Neural cell (in vitro differentiated cells): Measurements from ENCODE around the gene DUSP22. TPM values are rescaled to one million over a fixed set of nuclear protein-coding genes. Genes with fewer than 3 reads are reported as not detected.

Experiments used
- H2AFZ ChIP-seq: fragments of 200-600, 300-800 bp; sonication (generic), shearing (Covaris generic); 2 replicates; pipeline ENCODE4 v1.6.0; 2014; ENCODE audit warnings: low read depth, mild to moderate bottlenecking, antibody characterized with exemption, low read length, moderate library complexity
- H3F3A ChIP-seq: fragments of 200-600 bp; shearing (Covaris generic); 2 replicates; pipeline ENCODE4 v1.6.1; 2016; ENCODE audit warnings: mild to moderate bottlenecking, moderate library complexity, mixed read lengths, antibody characterized with exemption, low read length; ENCODE audit not compliant: insufficient read depth, poor library complexity, severe bottlenecking
- H3K27ac ChIP-seq: fragments of 200-600, 300-800 bp; sonication (generic), shearing (Covaris generic); 2 replicates; pipeline ENCODE4 v1.5.1; 2014; ENCODE audit warnings: mild to moderate bottlenecking, low read length, moderate library complexity
- H3K27me3 ChIP-seq: fragments of 300-800, 200-600 bp; sonication (generic), shearing (Covaris generic); 2 replicates; pipeline ENCODE4 v1.6.0; 2014; ENCODE audit warnings: mild to moderate bottlenecking, low read depth, low read length, moderate library complexity; ENCODE audit not compliant: insufficient read depth
- H3K36me3 ChIP-seq: fragments of 300-800, 200-600 bp; sonication (generic), shearing (Covaris generic); 2 replicates; pipeline ENCODE4 v1.5.1; 2014; ENCODE audit warnings: mild to moderate bottlenecking, antibody characterized with exemption, low read length, moderate library complexity; ENCODE audit not compliant: insufficient read depth
- H3K4me2 ChIP-seq: fragments of 300-800, 200-600 bp; sonication (generic), shearing (Covaris generic); 2 replicates; pipeline ENCODE4 v1.6.0; 2014; ENCODE audit warnings: mild to moderate bottlenecking, low read length
- H3K4me3 ChIP-seq: fragments of 300-800, 200-600 bp; sonication (generic), shearing (Covaris generic); 2 replicates; pipeline ENCODE4 v1.5.1; 2014; ENCODE audit warnings: mild to moderate bottlenecking, low read length, moderate library complexity
- H3K79me2 ChIP-seq: fragments of 200-600 bp; shearing (Covaris generic); replicated peaks from 2 replicates; pipeline ENCODE4 v1.6.0; 2014; ENCODE audit warnings: mild to moderate bottlenecking, low read length, moderate library complexity; ENCODE audit not compliant: insufficient read depth
- H3K9ac ChIP-seq: fragments of 300-800, 200-600 bp; sonication (generic), shearing (Covaris generic); 2 replicates; pipeline ENCODE4 v1.6.1; 2016; ENCODE audit warnings: mild to moderate bottlenecking, low read length, mixed read lengths
- H3K9me2 ChIP-seq: fragments of 200-600 bp; shearing (Covaris generic); 2 replicates; pipeline ENCODE4 v1.6.1; 2016; ENCODE audit warnings: mild to moderate bottlenecking, low read length, mixed read lengths; ENCODE audit not compliant: insufficient read depth
- H3K9me3 ChIP-seq: fragments of 200-600, 300-800 bp; sonication (generic), shearing (Covaris generic); 2 replicates; pipeline ENCODE4 v1.6.1; 2016; ENCODE audit warnings: mild to moderate bottlenecking, mixed run types, low read length, moderate library complexity, mixed read lengths
- H4K20me1 ChIP-seq: fragments of 200-600 bp; shearing (Covaris generic); 2 replicates; pipeline ENCODE4 v1.6.1; 2016; ENCODE audit warnings: mild to moderate bottlenecking, mixed run types; ENCODE audit not compliant: insufficient read depth
- EP300 ChIP-seq: fragments of 450-650 bp; conservative IDR thresholded peaks from 2 replicates; pipeline ENCODE4 v1.6.1; 2014; ENCODE audit warnings: antibody characterized with exemption, mild to moderate bottlenecking, moderate library complexity; ENCODE audit not compliant: poor library complexity, severe bottlenecking
- EZH2 ChIP-seq: fragments of 200-600, 300-800 bp; shearing (Covaris generic), sonication (generic); IDR thresholded peaks from 2 replicates; pipeline ENCODE4 v1.6.1; 2014; ENCODE audit warnings: antibody characterized with exemption, low read length, borderline replicate concordance, mild to moderate bottlenecking; ENCODE audit not compliant: insufficient read depth, poor library complexity, severe bottlenecking
- MXI1 ChIP-seq: fragments of 450-650 bp; conservative IDR thresholded peaks from 2 replicates; pipeline ENCODE4 v1.6.1; 2014; ENCODE audit warnings: antibody characterized with exemption, mild to moderate bottlenecking; ENCODE audit not compliant: poor library complexity, severe bottlenecking
- POLR2AphosphoS5 ChIP-seq: IDR thresholded peaks from 2 replicates; pipeline ENCODE4 v1.6.1; 2012
- RAD21 ChIP-seq: fragments of 450-650 bp; conservative IDR thresholded peaks from 2 replicates; pipeline ENCODE4 v1.6.1; 2014; ENCODE audit warnings: antibody characterized with exemption, mild to moderate bottlenecking, moderate library complexity
- REST ChIP-seq: IDR thresholded peaks from 2 replicates; pipeline ENCODE4 v1.6.1; 2012; ENCODE audit warnings: borderline replicate concordance
- SMC3 ChIP-seq: fragments of 450-650 bp; conservative IDR thresholded peaks from 2 replicates; pipeline ENCODE4 v1.6.1; 2014; ENCODE audit warnings: antibody characterized with exemption, mild to moderate bottlenecking, moderate library complexity; ENCODE audit not compliant: poor library complexity
- TAF1 ChIP-seq: IDR thresholded peaks from 2 replicates; pipeline ENCODE4 v1.6.1; 2012; ENCODE audit warnings: low read depth
- polyA plus RNA-seq: library from polyadenylated mRNA; depleted of rRNA; stranded (reverse); fragments of >200 nt; gene quantifications from 2 replicates; pipeline ENCODE4 v1.2.3, GENCODE V29; 2014
- TF ChIP-seq, protein P1 (sequence below): fragments of 450-650 bp; IDR thresholded peaks from 2 replicates; pipeline ENCODE4 v1.5.1; 2014; ENCODE audit warnings: antibody characterized with exemption, mild to moderate bottlenecking, moderate library complexity; ENCODE audit not compliant: poor library complexity, severe bottlenecking

The DUSP22 gene
- polyA plus RNA-seq, 1 donor from 2014 or later, result 24.9 TPM

DNA sequence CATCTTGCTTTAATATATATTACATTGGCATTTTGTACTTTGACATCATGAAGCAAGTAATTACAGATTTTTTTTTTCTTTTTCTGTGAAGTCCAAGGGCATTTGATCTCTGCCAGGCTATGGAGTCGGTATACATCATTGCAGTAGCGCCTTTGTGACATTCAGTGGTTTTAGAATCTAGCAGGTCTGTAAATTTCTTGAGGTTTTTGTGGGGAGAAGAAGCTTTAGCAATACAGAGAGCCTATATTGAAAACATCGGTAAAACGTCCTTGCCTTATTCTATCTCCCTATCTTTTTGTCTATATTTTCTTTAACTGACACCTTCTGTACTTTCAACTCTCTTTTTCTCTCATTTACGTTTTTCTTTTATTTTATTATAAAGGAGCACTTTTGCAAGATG, 47.2 kb downstream of the DUSP22 start:
- Histone ChIP-seq H3K4me3 (no peak overlapping the region), H3K27ac (no peak overlapping the region), H3K9me2 (no peaks in the 10 kb centered on the region), H2AFZ (no peak overlapping the region), H3K9ac (no peak overlapping the region), H4K20me1 (no peaks in the 10 kb centered on the region), H3K79me2 (no peaks in the 10 kb centered on the region), H3K9me3 (no peaks in the 10 kb centered on the region), H3K36me3 (no peaks in the 10 kb centered on the region), H3K4me2 (no peak overlapping the region), H3F3A (no peaks in the 10 kb centered on the region), H3K27me3 (no peaks in the 10 kb centered on the region)
- TF ChIP-seq, protein P1, sequence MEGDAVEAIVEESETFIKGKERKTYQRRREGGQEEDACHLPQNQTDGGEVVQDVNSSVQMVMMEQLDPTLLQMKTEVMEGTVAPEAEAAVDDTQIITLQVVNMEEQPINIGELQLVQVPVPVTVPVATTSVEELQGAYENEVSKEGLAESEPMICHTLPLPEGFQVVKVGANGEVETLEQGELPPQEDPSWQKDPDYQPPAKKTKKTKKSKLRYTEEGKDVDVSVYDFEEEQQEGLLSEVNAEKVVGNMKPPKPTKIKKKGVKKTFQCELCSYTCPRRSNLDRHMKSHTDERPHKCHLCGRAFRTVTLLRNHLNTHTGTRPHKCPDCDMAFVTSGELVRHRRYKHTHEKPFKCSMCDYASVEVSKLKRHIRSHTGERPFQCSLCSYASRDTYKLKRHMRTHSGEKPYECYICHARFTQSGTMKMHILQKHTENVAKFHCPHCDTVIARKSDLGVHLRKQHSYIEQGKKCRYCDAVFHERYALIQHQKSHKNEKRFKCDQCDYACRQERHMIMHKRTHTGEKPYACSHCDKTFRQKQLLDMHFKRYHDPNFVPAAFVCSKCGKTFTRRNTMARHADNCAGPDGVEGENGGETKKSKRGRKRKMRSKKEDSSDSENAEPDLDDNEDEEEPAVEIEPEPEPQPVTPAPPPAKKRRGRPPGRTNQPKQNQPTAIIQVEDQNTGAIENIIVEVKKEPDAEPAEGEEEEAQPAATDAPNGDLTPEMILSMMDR, result no peak
- TF ChIP-seq MXI1 (no peak), SMC3 (no peak), EP300 (no peak), REST (no peak), EZH2 (no peak), TAF1 (no peak), POLR2AphosphoS5 (no peak), RAD21 (no peak)

GRCh38 chr6:340186-340955, 48.1 kb downstream of the DUSP22 start:
- Histone ChIP-seq H3K36me3 (no peaks in the 10 kb centered on the region), H4K20me1 (no peaks in the 10 kb centered on the region), H3F3A (no peaks in the 10 kb centered on the region), H3K9me2 (no peaks in the 10 kb centered on the region), H2AFZ (no peak overlapping the region), H3K9ac (no peak overlapping the region), H3K4me2 (no peak overlapping the region), H3K27ac (no peak overlapping the region), H3K27me3 (no peaks in the 10 kb centered on the region), H3K4me3 (no peak overlapping the region), H3K9me3 (no peaks in the 10 kb centered on the region), H3K79me2 (no peaks in the 10 kb centered on the region)
- TF ChIP-seq EZH2 (no peak), REST (no peak), SMC3 (no peak), TAF1 (no peak), RAD21 (no peak), POLR2AphosphoS5 (no peak), EP300 (no peak)
- TF ChIP-seq, protein P1, result no peak
